Measurements from ENCODE around the gene CNGB1. TPM values are rescaled to one million over a fixed set of nuclear protein-coding genes. Genes with fewer than 3 reads are reported as not detected.

The CNGB1 gene
- total and polyA plus RNA-seq, 4 donors = not detected

- DNase-seq = peak in 1 of 2 donors; percentile 13
- Histone ChIP-seq H3K9me3 (ENCODE audit: control insufficient read depth, low read length) (no peaks in the 10 kb centered on the region), H3K27ac (ENCODE audit: low read depth in 1 of 2, low read length in 2 of 2) (no peak overlapping the region), H3K4me1 (ENCODE audit: control insufficient read depth in 1 of 2, insufficient read depth in 2 of 2, low read length in 2 of 2) (no peaks in the 10 kb centered on the region), H3K27me3 (ENCODE audit: control insufficient read depth in 1 of 2, insufficient read depth in 2 of 2, low read length in 1 of 2) (no peaks in the 10 kb centered on the region), H3K36me3 (ENCODE audit: control insufficient read depth in 1 of 2, insufficient read depth in 2 of 2, low read length in 1 of 2) (peaks cover 0 to 4% of the 10 kb centered on the region in 2 donors), H3K4me3 (ENCODE audit: low read length in 2 of 2) (no peak overlapping the region)
- 89 to 91% methylated on average over 4 of the region's 4 CpGs for WGBS, 2 donors
- intact Hi-C loops (cut with DNase I) = no loop called here
- ATAC-seq (ENCODE audit: low FRiP score) = no peak
Measured at GRCh38 chr16:57994361-57994760, 23.4 kb upstream of the CNGB1 start.

- intact Hi-C loops (cut with DNase I) = no loop called here
- H3K36me3 ChIP-seq (ENCODE audit: control insufficient read depth in 1 of 2, insufficient read depth in 2 of 2, low read length in 1 of 2) = peaks cover 0 to 4% of the 10 kb centered on the region in 2 donors
- H3K4me3 ChIP-seq (ENCODE audit: low read length in 2 of 2) = no peak overlapping the region
- 85 to 94% methylated on average over 5 of the region's 5 CpGs for WGBS, 2 donors
- ATAC-seq (ENCODE audit: low FRiP score) (no peak), DNase-seq (peak in 1 of 2 donors; percentile 67)
- H3K4me1 ChIP-seq (ENCODE audit: control insufficient read depth in 1 of 2, insufficient read depth in 2 of 2, low read length in 2 of 2) = no peaks in the 10 kb centered on the region
- no peak overlapping the region for H3K27ac ChIP-seq (ENCODE audit: low read depth in 1 of 2, low read length in 2 of 2)
- no peaks in the 10 kb centered on the region for H3K9me3 ChIP-seq (ENCODE audit: control insufficient read depth, low read length)
- H3K27me3 ChIP-seq (ENCODE audit: control insufficient read depth in 1 of 2, insufficient read depth in 2 of 2, low read length in 1 of 2) = no peaks in the 10 kb centered on the region
Measured at GRCh38 chr16:57993897-57994296, 23.0 kb upstream of the CNGB1 start.

GRCh38 chr16:57993438-57993837 lies 22.5 kb upstream of the CNGB1 start:
- WGBS, 2 donors = 80 to 86% methylated on average over 8 of the region's 8 CpGs
- Histone ChIP-seq H3K4me1 (ENCODE audit: control insufficient read depth in 1 of 2, insufficient read depth in 2 of 2, low read length in 2 of 2) (no peaks in the 10 kb centered on the region), H3K27ac (ENCODE audit: low read depth in 1 of 2, low read length in 2 of 2) (no peak overlapping the region), H3K27me3 (ENCODE audit: control insufficient read depth in 1 of 2, insufficient read depth in 2 of 2, low read length in 1 of 2) (no peaks in the 10 kb centered on the region), H3K9me3 (ENCODE audit: control insufficient read depth, low read length) (no peaks in the 10 kb centered on the region), H3K4me3 (ENCODE audit: low read length in 2 of 2) (no peak overlapping the region), H3K36me3 (ENCODE audit: control insufficient read depth in 1 of 2, insufficient read depth in 2 of 2, low read length in 1 of 2) (peaks cover 0 to 4% of the 10 kb centered on the region in 2 donors)
- no peak for ATAC-seq (ENCODE audit: low FRiP score)
- intact Hi-C loops (cut with DNase I) = no loop called here
- DNase-seq = no peak

- no peaks in the 10 kb centered on the region for H3K9me3 ChIP-seq (ENCODE audit: control insufficient read depth, low read length)
- no peaks in the 10 kb centered on the region for H3K4me1 ChIP-seq (ENCODE audit: control insufficient read depth in 1 of 2, insufficient read depth in 2 of 2, low read length in 2 of 2)
- no peaks in the 10 kb centered on the region for H3K27me3 ChIP-seq (ENCODE audit: control insufficient read depth in 1 of 2, insufficient read depth in 2 of 2, low read length in 1 of 2)
- no peak overlapping the region for H3K27ac ChIP-seq (ENCODE audit: low read depth in 1 of 2, low read length in 2 of 2)
- no peak overlapping the region for H3K4me3 ChIP-seq (ENCODE audit: low read length in 2 of 2)
- peak in 1 of 2 donors; percentile 25 for DNase-seq
- WGBS, 2 donors = 94% methylated on average over 6 of the region's 6 CpGs
- intact Hi-C loops (cut with DNase I) = no loop called here
- ATAC-seq (ENCODE audit: low FRiP score) = no peak
- H3K36me3 ChIP-seq (ENCODE audit: control insufficient read depth in 1 of 2, insufficient read depth in 2 of 2, low read length in 1 of 2) = peaks cover 0 to 4% of the 10 kb centered on the region in 2 donors
Measured at GRCh38 chr16:57992084-57992483, 21.2 kb upstream of the CNGB1 start.

GRCh38 chr16:57991551-57992059 lies 20.7 kb upstream of the CNGB1 start:
- H3K27me3 ChIP-seq (ENCODE audit: control insufficient read depth in 1 of 2, insufficient read depth in 2 of 2, low read length in 1 of 2) = no peaks in the 10 kb centered on the region
- no peaks in the 10 kb centered on the region for H3K9me3 ChIP-seq (ENCODE audit: control insufficient read depth, low read length)
- H3K4me1 ChIP-seq (ENCODE audit: control insufficient read depth in 1 of 2, insufficient read depth in 2 of 2, low read length in 2 of 2) = no peaks in the 10 kb centered on the region
- DNase-seq = peak in 1 of 2 donors; percentile 31
- intact Hi-C loops (cut with DNase I) = no loop called here
- 90 to 94% methylated on average over 11 of the region's 11 CpGs for WGBS, 2 donors
- no peak for ATAC-seq (ENCODE audit: low FRiP score)
- no peak overlapping the region for H3K27ac ChIP-seq (ENCODE audit: low read depth in 1 of 2, low read length in 2 of 2)
- H3K36me3 ChIP-seq (ENCODE audit: control insufficient read depth in 1 of 2, insufficient read depth in 2 of 2, low read length in 1 of 2) = peaks cover 0 to 4% of the 10 kb centered on the region in 2 donors
- H3K4me3 ChIP-seq (ENCODE audit: low read length in 2 of 2) = no peak overlapping the region

GRCh38 chr16:57988929-57989328 lies 18.0 kb upstream of the CNGB1 start:
- no peak overlapping the region for H3K27ac ChIP-seq (ENCODE audit: low read depth in 1 of 2, low read length in 2 of 2)
- no peak overlapping the region for H3K4me3 ChIP-seq (ENCODE audit: low read length in 2 of 2)
- H3K36me3 ChIP-seq (ENCODE audit: control insufficient read depth in 1 of 2, insufficient read depth in 2 of 2, low read length in 1 of 2) = no peaks in the 10 kb centered on the region
- ATAC-seq (ENCODE audit: low FRiP score) (no peak), DNase-seq (peak in 1 of 2 donors; percentile 60)
- no peaks in the 10 kb centered on the region for H3K9me3 ChIP-seq (ENCODE audit: control insufficient read depth, low read length)
- 0 to 7% methylated on average over 1 of the region's 1 CpG for WGBS, 2 donors
- intact Hi-C loops (cut with DNase I) = no loop called here
- H3K27me3 ChIP-seq (ENCODE audit: control insufficient read depth in 1 of 2, insufficient read depth in 2 of 2, low read length in 1 of 2) = no peaks in the 10 kb centered on the region
- H3K4me1 ChIP-seq (ENCODE audit: control insufficient read depth in 1 of 2, insufficient read depth in 2 of 2, low read length in 2 of 2) = no peaks in the 10 kb centered on the region

- 95 to 96% methylated on average over 8 of the region's 8 CpGs for WGBS, 2 donors
- Histone ChIP-seq H3K9me3 (ENCODE audit: control insufficient read depth, low read length) (no peaks in the 10 kb centered on the region), H3K4me1 (ENCODE audit: control insufficient read depth in 1 of 2, insufficient read depth in 2 of 2, low read length in 2 of 2) (no peaks in the 10 kb centered on the region), H3K27me3 (ENCODE audit: control insufficient read depth in 1 of 2, insufficient read depth in 2 of 2, low read length in 1 of 2) (no peaks in the 10 kb centered on the region), H3K36me3 (ENCODE audit: control insufficient read depth in 1 of 2, insufficient read depth in 2 of 2, low read length in 1 of 2) (no peaks in the 10 kb centered on the region), H3K27ac (ENCODE audit: low read depth in 1 of 2, low read length in 2 of 2) (no peak overlapping the region), H3K4me3 (ENCODE audit: low read length in 2 of 2) (no peak overlapping the region)
- DNase-seq (peak in 1 of 2 donors; percentile 47), ATAC-seq (ENCODE audit: low FRiP score) (no peak)
- intact Hi-C loops (cut with DNase I) = no loop called here
Measured at GRCh38 chr16:57987441-57988177, 16.7 kb upstream of the CNGB1 start.

- intact Hi-C loops (cut with DNase I) = no loop called here
- 73 to 84% methylated on average over 9 of the region's 9 CpGs for WGBS, 2 donors
Measured at GRCh38 chr16:57986196-57986595, 15.3 kb upstream of the CNGB1 start.

More at GRCh38 chr16:57986196-57986595, 15.3 kb upstream of the CNGB1 start:
- Histone ChIP-seq H3K27ac (ENCODE audit: low read depth in 1 of 2, low read length in 2 of 2) (no peak overlapping the region), H3K9me3 (ENCODE audit: control insufficient read depth, low read length) (no peaks in the 10 kb centered on the region), H3K4me3 (ENCODE audit: low read length in 2 of 2) (no peak overlapping the region), H3K27me3 (ENCODE audit: control insufficient read depth in 1 of 2, insufficient read depth in 2 of 2, low read length in 1 of 2) (no peaks in the 10 kb centered on the region), H3K36me3 (ENCODE audit: control insufficient read depth in 1 of 2, insufficient read depth in 2 of 2, low read length in 1 of 2) (no peaks in the 10 kb centered on the region), H3K4me1 (ENCODE audit: control insufficient read depth in 1 of 2, insufficient read depth in 2 of 2, low read length in 2 of 2) (no peaks in the 10 kb centered on the region)
- peak in 1 of 2 donors; percentile 22 for DNase-seq
- no peak for ATAC-seq (ENCODE audit: low FRiP score)

Data from aorta (tissue), 5 donors.